GM23338 (cell line): Measurements from ENCODE around the gene CTAGE9. TPM values are rescaled to one million over a fixed set of nuclear protein-coding genes. Genes with fewer than 3 reads are reported as not detected.

Source experiments
- ATAC-seq: fragments of 200-7000 bp; cut with Tn5 transposase; 3 replicates; pipeline ENCODE4 v1.9.1; 2020
- DNase-seq: peaks from one replicate; pipeline ENCODE4 v3.0.0-alpha.2; 2015; ENCODE audit warnings: low spot score
- H2AFZ ChIP-seq: fragments of 200-600 bp; sonication (generic); 2 replicates; pipeline ENCODE4 v1.8.0; 2016; ENCODE audit warnings: antibody characterized with exemption, mild to moderate bottlenecking, moderate library complexity
- H3F3A ChIP-seq: fragments of 200-600 bp; sonication (generic); replicated peaks from 2 replicates; pipeline ENCODE4 v1.8.0; 2017; ENCODE audit warnings: antibody characterized with exemption, mixed run types, low read depth
- H3K27ac ChIP-seq: fragments of 200-600 bp; sonication (generic); 2 replicates; pipeline ENCODE4 v1.6.1; 2016; ENCODE audit warnings: low read depth
- H3K27me3 ChIP-seq: fragments of 200-600 bp; sonication (generic); 2 replicates; pipeline ENCODE4 v1.8.0; 2016; ENCODE audit warnings: mild to moderate bottlenecking, mixed run types, moderate library complexity; ENCODE audit not compliant: insufficient read depth
- H3K36me3 ChIP-seq: fragments of 200-600 bp; sonication (generic); 2 replicates; pipeline ENCODE4 v1.8.0; 2016; ENCODE audit warnings: mild to moderate bottlenecking; ENCODE audit not compliant: insufficient read depth
- H3K4me1 ChIP-seq: fragments of 200-600 bp; sonication (generic); 2 replicates; pipeline ENCODE4 v1.8.0; 2016; ENCODE audit warnings: mild to moderate bottlenecking, moderate library complexity; ENCODE audit not compliant: insufficient read depth
- H3K4me2 ChIP-seq: fragments of 200-600 bp; sonication (generic); 2 replicates; pipeline ENCODE4 v1.7.1; 2017; ENCODE audit warnings: mixed run types
- H3K4me3 ChIP-seq: fragments of 200-600 bp; sonication (generic); 2 replicates; pipeline ENCODE4 v1.6.1; 2016; ENCODE audit warnings: mixed run types
- H3K79me2 ChIP-seq: fragments of 200-600 bp; sonication (generic); replicated peaks from 2 replicates; pipeline ENCODE4 v1.8.0; 2017; ENCODE audit warnings: mild to moderate bottlenecking; ENCODE audit not compliant: insufficient read depth
- H3K9me2 ChIP-seq: fragments of 200-600 bp; sonication (generic); 2 replicates; pipeline ENCODE4 v1.8.0; 2017; ENCODE audit not compliant: insufficient read depth
- H4K20me1 ChIP-seq: fragments of 200-600 bp; sonication (generic); replicated peaks from 2 replicates; pipeline ENCODE4 v1.8.0; 2017; ENCODE audit warnings: mild to moderate bottlenecking; ENCODE audit not compliant: insufficient read depth
- H3K27ac Mint-ChIP-seq: 2 replicates; pipeline ENCODE4 v1.8.0; 2020; ENCODE audit warnings: inconsistent platforms, mild to moderate bottlenecking, moderate library complexity, mixed read lengths
- H3K27me3 Mint-ChIP-seq: 3 replicates; pipeline ENCODE4 v1.8.0; 2022; ENCODE audit warnings: low read depth, mild to moderate bottlenecking, moderate library complexity, mixed read lengths, inconsistent platforms; ENCODE audit not compliant: insufficient read depth, poor library complexity
- H3K36me3 Mint-ChIP-seq: 3 replicates; pipeline ENCODE4 v1.8.0; 2021; ENCODE audit warnings: low read depth, mild to moderate bottlenecking, inconsistent platforms, moderate library complexity, mixed read lengths
- H3K4me1 Mint-ChIP-seq: 3 replicates; pipeline ENCODE4 v1.8.0; 2020; ENCODE audit warnings: mild to moderate bottlenecking, inconsistent platforms, mixed read lengths
- H3K4me3 Mint-ChIP-seq: 3 replicates; pipeline ENCODE4 v1.8.0; 2021; ENCODE audit warnings: moderate library complexity, mild to moderate bottlenecking, inconsistent platforms, mixed read lengths
- H3K9me3 Mint-ChIP-seq: 3 replicates; pipeline ENCODE4 v1.8.0; 2020; ENCODE audit warnings: moderate library complexity, mild to moderate bottlenecking, inconsistent platforms, mixed read lengths
- CTCF ChIP-seq, 2 experiments: fragments of 200-600 bp in 1 of 2; sonication (generic) in 1 of 2; conservative IDR thresholded peaks; 2 replicates each; pipeline versions ENCODE4 v1.5.1 to v1.6.1; 2016 to 2017; ENCODE audit warnings: antibody characterized with exemption in 2 of 2, low read depth in 2 of 2, mild to moderate bottlenecking in 2 of 2, moderate library complexity in 1 of 2
- EZH2 ChIP-seq: fragments of 200-600 bp; sonication (generic); IDR thresholded peaks from one replicate; pipeline ENCODE4 v1.8.0; 2017; ENCODE audit warnings: antibody characterized with exemption, mild to moderate bottlenecking, low read depth; ENCODE audit not compliant: unreplicated experiment
- EZH2phosphoT487 ChIP-seq: fragments of 200-600 bp; sonication (generic); IDR thresholded peaks from one replicate; pipeline ENCODE4 v1.8.1; 2018; ENCODE audit warnings: antibody characterized with exemption; ENCODE audit not compliant: unreplicated experiment
- JUNB ChIP-seq: IDR thresholded peaks from one replicate; pipeline ENCODE4 v1.6.1; 2016; ENCODE audit warnings: antibody characterized with exemption; ENCODE audit not compliant: unreplicated experiment
- POLR2AphosphoS5 ChIP-seq: IDR thresholded peaks from 2 replicates; pipeline ENCODE4 v1.6.1; 2016; ENCODE audit warnings: antibody characterized with exemption, low read depth
- REST ChIP-seq: IDR thresholded peaks from one replicate; pipeline ENCODE4 v1.6.1; 2018; ENCODE audit warnings: antibody characterized with exemption; ENCODE audit not compliant: unreplicated experiment
- ZNF331 ChIP-seq: fragments of 250-450 bp; sonication (Bioruptor Pico); IDR thresholded peaks from 2 replicates; pipeline ENCODE4 v1.5.0; 2020; ENCODE audit warnings: low read depth, mild to moderate bottlenecking, moderate library complexity
- ZNF462 ChIP-seq: fragments of 250-450 bp; sonication (Bioruptor Pico); IDR thresholded peaks from 2 replicates; pipeline ENCODE4 v1.5.0; 2020; ENCODE audit warnings: mild to moderate bottlenecking, moderate library complexity
- polyA plus RNA-seq: library from polyadenylated mRNA; unstranded; fragments of >200 nt; fragmentation: Nextera tagmentation; extraction: Ambion mirVana; gene quantifications from 2 replicates; pipeline ENCODE4 v1.2.1, GENCODE V29; 2016
- total RNA-seq: library from RNA; depleted of rRNA; stranded (reverse); fragments of >200 nt; shearing (Covaris generic); gene quantifications from 2 replicates; pipeline ENCODE4 v1.2.3, GENCODE V29; 2014

CTAGE9 gene
- total and polyA plus RNA-seq, 2 experiments from 2014 or later = 0.10 to 0.13 TPM

GRCh38 chr6:131730264-131730663, 19.4 kb upstream of the CTAGE9 start:
- no peak for TF ChIP-seq JUNB
- TF ChIP-seq EZH2phosphoT487 = no peak
- no peak for TF ChIP-seq EZH2
- no peaks in the 10 kb centered on the region for H3K79me2 ChIP-seq
- no peak overlapping the region for H3K27ac Mint-ChIP-seq
- H3K36me3 Mint-ChIP-seq = peaks cover 3% of the 10 kb centered on the region; the same call in 2 of the 3 replicates
- ATAC-seq = no peak
- no peaks in the 10 kb centered on the region for H3K4me1 ChIP-seq
- H3K4me1 Mint-ChIP-seq = 0 out of 3 replicates have a peak, but pooled peaks cover 7% of the 10 kb centered on the region
- peaks cover 4% of the 10 kb centered on the region; the same call in 1 of the 3 replicates for H3K9me3 Mint-ChIP-seq
- no peak overlapping the region for H3K4me3 Mint-ChIP-seq
- no peak overlapping the region for H3K4me3 ChIP-seq
- no peaks in the 10 kb centered on the region for H3F3A ChIP-seq
- no peaks in the 10 kb centered on the region for H3K27me3 ChIP-seq
- H2AFZ ChIP-seq = no peak overlapping the region
- no peak overlapping the region for H3K27ac ChIP-seq
- H3K4me2 ChIP-seq = no peak overlapping the region
- no peaks in the 10 kb centered on the region for H3K9me2 ChIP-seq
- no peaks in the 10 kb centered on the region for H4K20me1 ChIP-seq
- 0 out of 2 replicates have a peak, but pooled peaks cover 3% of the 10 kb centered on the region for H3K36me3 ChIP-seq
- H3K27me3 Mint-ChIP-seq = peaks cover 4% of the 10 kb centered on the region
- DNase-seq = no peak

GRCh38 chr6:131729550-131729949, 18.7 kb upstream of the CTAGE9 start:
- Histone ChIP-seq H3K4me1 (no peaks in the 10 kb centered on the region), H3K36me3 (0 out of 2 replicates have a peak, but pooled peaks cover 3% of the 10 kb centered on the region), H4K20me1 (no peaks in the 10 kb centered on the region), H2AFZ (no peak overlapping the region), H3K27ac (no peak overlapping the region), H3K9me2 (no peaks in the 10 kb centered on the region), H3K4me2 (no peak overlapping the region), H3F3A (no peaks in the 10 kb centered on the region), H3K79me2 (no peaks in the 10 kb centered on the region), H3K4me3 (no peak overlapping the region), H3K27me3 (no peaks in the 10 kb centered on the region)
- Mint-ChIP-seq H3K4me1 (0 out of 3 replicates have a peak, but pooled peaks cover 7% of the 10 kb centered on the region), H3K27ac (no peak overlapping the region; the same call in 1 of the 2 replicates), H3K27me3 (peaks cover 4% of the 10 kb centered on the region), H3K9me3 (peaks cover 4% of the 10 kb centered on the region; the same call in 1 of the 3 replicates), H3K36me3 (peaks cover 3% of the 10 kb centered on the region; the same call in 2 of the 3 replicates), H3K4me3 (no peak overlapping the region)
- no peak for TF ChIP-seq CTCF (conservative IDR thresholded peaks at IDR 0.05; ENCODE audit: low read depth in 2 of 2)
- no peak for TF ChIP-seq POLR2AphosphoS5
- TF ChIP-seq REST = no peak
- TF ChIP-seq EZH2phosphoT487 = no peak
- no peak for TF ChIP-seq JUNB
- no peak for TF ChIP-seq ZNF331 (CRISPR knock-in tag)
- no peak for TF ChIP-seq ZNF462 (CRISPR knock-in tag)
- ATAC-seq (no peak), DNase-seq (no peak)
